GM23338 (cell line): ENCODE results near the gene TRAIP. TPM values are rescaled to one million over a fixed set of nuclear protein-coding genes. Genes with fewer than 3 reads are reported as not detected.

Experiments used
- ATAC-seq: fragments of 200-7000 bp; cut with Tn5 transposase; 3 replicates; pipeline ENCODE4 v1.9.1; 2020
- DNase-seq: peaks from one replicate; pipeline ENCODE4 v3.0.0-alpha.2; 2015; ENCODE audit warnings: low spot score
- H2AFZ ChIP-seq: fragments of 200-600 bp; sonication (generic); 2 replicates; pipeline ENCODE4 v1.8.0; 2016; ENCODE audit warnings: antibody characterized with exemption, mild to moderate bottlenecking, moderate library complexity
- H3F3A ChIP-seq: fragments of 200-600 bp; sonication (generic); replicated peaks from 2 replicates; pipeline ENCODE4 v1.8.0; 2017; ENCODE audit warnings: antibody characterized with exemption, mixed run types, low read depth
- H3K27ac ChIP-seq: fragments of 200-600 bp; sonication (generic); 2 replicates; pipeline ENCODE4 v1.6.1; 2016; ENCODE audit warnings: low read depth
- H3K27me3 ChIP-seq: fragments of 200-600 bp; sonication (generic); 2 replicates; pipeline ENCODE4 v1.8.0; 2016; ENCODE audit warnings: mild to moderate bottlenecking, mixed run types, moderate library complexity; ENCODE audit not compliant: insufficient read depth
- H3K36me3 ChIP-seq: fragments of 200-600 bp; sonication (generic); 2 replicates; pipeline ENCODE4 v1.8.0; 2016; ENCODE audit warnings: mild to moderate bottlenecking; ENCODE audit not compliant: insufficient read depth
- H3K4me1 ChIP-seq: fragments of 200-600 bp; sonication (generic); 2 replicates; pipeline ENCODE4 v1.8.0; 2016; ENCODE audit warnings: mild to moderate bottlenecking, moderate library complexity; ENCODE audit not compliant: insufficient read depth
- H3K4me2 ChIP-seq: fragments of 200-600 bp; sonication (generic); 2 replicates; pipeline ENCODE4 v1.7.1; 2017; ENCODE audit warnings: mixed run types
- H3K4me3 ChIP-seq: fragments of 200-600 bp; sonication (generic); 2 replicates; pipeline ENCODE4 v1.6.1; 2016; ENCODE audit warnings: mixed run types
- H3K79me2 ChIP-seq: fragments of 200-600 bp; sonication (generic); replicated peaks from 2 replicates; pipeline ENCODE4 v1.8.0; 2017; ENCODE audit warnings: mild to moderate bottlenecking; ENCODE audit not compliant: insufficient read depth
- H3K9me2 ChIP-seq: fragments of 200-600 bp; sonication (generic); 2 replicates; pipeline ENCODE4 v1.8.0; 2017; ENCODE audit not compliant: insufficient read depth
- H4K20me1 ChIP-seq: fragments of 200-600 bp; sonication (generic); replicated peaks from 2 replicates; pipeline ENCODE4 v1.8.0; 2017; ENCODE audit warnings: mild to moderate bottlenecking; ENCODE audit not compliant: insufficient read depth
- H3K27ac Mint-ChIP-seq: 2 replicates; pipeline ENCODE4 v1.8.0; 2020; ENCODE audit warnings: inconsistent platforms, mild to moderate bottlenecking, moderate library complexity, mixed read lengths
- H3K27me3 Mint-ChIP-seq: 3 replicates; pipeline ENCODE4 v1.8.0; 2022; ENCODE audit warnings: low read depth, mild to moderate bottlenecking, moderate library complexity, mixed read lengths, inconsistent platforms; ENCODE audit not compliant: insufficient read depth, poor library complexity
- H3K36me3 Mint-ChIP-seq: 3 replicates; pipeline ENCODE4 v1.8.0; 2021; ENCODE audit warnings: low read depth, mild to moderate bottlenecking, inconsistent platforms, moderate library complexity, mixed read lengths
- H3K4me1 Mint-ChIP-seq: 3 replicates; pipeline ENCODE4 v1.8.0; 2020; ENCODE audit warnings: mild to moderate bottlenecking, inconsistent platforms, mixed read lengths
- H3K4me3 Mint-ChIP-seq: 3 replicates; pipeline ENCODE4 v1.8.0; 2021; ENCODE audit warnings: moderate library complexity, mild to moderate bottlenecking, inconsistent platforms, mixed read lengths
- H3K9me3 Mint-ChIP-seq: 3 replicates; pipeline ENCODE4 v1.8.0; 2020; ENCODE audit warnings: moderate library complexity, mild to moderate bottlenecking, inconsistent platforms, mixed read lengths
- CREB1 ChIP-seq: fragments of 250-450 bp; sonication (Bioruptor Pico); IDR thresholded peaks from 2 replicates; pipeline ENCODE4 v1.5.0; 2020; ENCODE audit warnings: low read depth, mild to moderate bottlenecking, moderate library complexity
- CTCF ChIP-seq, 2 experiments: fragments of 200-600 bp in 1 of 2; sonication (generic) in 1 of 2; conservative IDR thresholded peaks; 2 replicates each; pipeline versions ENCODE4 v1.5.1 to v1.6.1; 2016 to 2017; ENCODE audit warnings: antibody characterized with exemption in 2 of 2, low read depth in 2 of 2, mild to moderate bottlenecking in 2 of 2, moderate library complexity in 1 of 2
- EZH2 ChIP-seq: fragments of 200-600 bp; sonication (generic); IDR thresholded peaks from one replicate; pipeline ENCODE4 v1.8.0; 2017; ENCODE audit warnings: antibody characterized with exemption, mild to moderate bottlenecking, low read depth; ENCODE audit not compliant: unreplicated experiment
- EZH2phosphoT487 ChIP-seq: fragments of 200-600 bp; sonication (generic); IDR thresholded peaks from one replicate; pipeline ENCODE4 v1.8.1; 2018; ENCODE audit warnings: antibody characterized with exemption; ENCODE audit not compliant: unreplicated experiment
- JUNB ChIP-seq: IDR thresholded peaks from one replicate; pipeline ENCODE4 v1.6.1; 2016; ENCODE audit warnings: antibody characterized with exemption; ENCODE audit not compliant: unreplicated experiment
- NANOG ChIP-seq: IDR thresholded peaks from 2 replicates; pipeline ENCODE4 v1.6.1; 2016; ENCODE audit warnings: antibody characterized with exemption, borderline replicate concordance
- POLR2AphosphoS5 ChIP-seq: IDR thresholded peaks from 2 replicates; pipeline ENCODE4 v1.6.1; 2016; ENCODE audit warnings: antibody characterized with exemption, low read depth
- REST ChIP-seq: IDR thresholded peaks from one replicate; pipeline ENCODE4 v1.6.1; 2018; ENCODE audit warnings: antibody characterized with exemption; ENCODE audit not compliant: unreplicated experiment
- STAT1 ChIP-seq: IDR thresholded peaks from one replicate; pipeline ENCODE4 v1.6.1; 2016; ENCODE audit warnings: antibody characterized with exemption; ENCODE audit not compliant: unreplicated experiment
- ZNF114 ChIP-seq: fragments of 250-450 bp; sonication (Bioruptor Pico); IDR thresholded peaks from 2 replicates; pipeline ENCODE4 v1.5.0; 2020; ENCODE audit warnings: mild to moderate bottlenecking, moderate library complexity
- ZNF331 ChIP-seq: fragments of 250-450 bp; sonication (Bioruptor Pico); IDR thresholded peaks from 2 replicates; pipeline ENCODE4 v1.5.0; 2020; ENCODE audit warnings: low read depth, mild to moderate bottlenecking, moderate library complexity
- polyA plus RNA-seq: library from polyadenylated mRNA; unstranded; fragments of >200 nt; fragmentation: Nextera tagmentation; extraction: Ambion mirVana; gene quantifications from 2 replicates; pipeline ENCODE4 v1.2.1, GENCODE V29; 2016
- total RNA-seq: library from RNA; depleted of rRNA; stranded (reverse); fragments of >200 nt; shearing (Covaris generic); gene quantifications from 2 replicates; pipeline ENCODE4 v1.2.3, GENCODE V29; 2014
- TF ChIP-seq, protein P1 (sequence below): fragments of 250-450 bp; sonication (Bioruptor Pico); IDR thresholded peaks from 2 replicates; pipeline ENCODE4 v1.5.0; 2020; ENCODE audit warnings: mild to moderate bottlenecking, moderate library complexity

The TRAIP gene
- total and polyA plus RNA-seq, 2 experiments from 2014 or later: 15.3 to 16.6 TPM

DNA sequence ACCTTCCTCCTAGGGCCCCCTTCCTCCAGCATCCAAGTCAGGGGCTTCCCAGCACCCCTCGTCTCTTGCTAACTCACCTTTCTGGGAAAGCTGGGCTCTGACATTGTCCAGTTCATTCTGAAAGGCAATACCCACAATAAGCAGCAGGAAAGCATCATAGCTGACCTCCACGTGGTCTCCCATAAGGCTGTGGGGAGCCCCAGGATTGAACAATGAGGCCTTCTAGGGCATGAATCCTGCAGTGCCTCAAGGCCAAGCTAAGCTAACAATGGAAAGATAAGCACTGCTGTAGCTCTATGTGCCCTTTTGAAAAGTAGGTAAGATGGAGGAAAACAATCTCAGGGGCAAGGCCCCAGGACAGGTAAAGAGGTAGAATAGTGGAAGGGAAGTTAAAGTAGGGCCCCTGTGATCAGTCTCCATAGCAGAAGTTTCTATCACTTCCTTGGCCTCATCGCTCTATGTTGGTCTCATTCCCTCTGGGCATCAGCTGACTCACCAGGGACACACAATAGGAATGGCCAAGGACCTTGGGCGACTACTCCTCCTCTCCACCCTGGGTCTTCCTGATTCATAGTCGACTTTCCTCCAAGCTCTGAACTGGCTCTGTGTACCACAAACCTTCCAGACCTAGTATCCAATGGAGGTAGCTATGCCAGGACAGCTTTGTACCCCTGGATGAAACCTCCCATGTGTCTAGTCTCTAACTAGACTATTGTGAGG, 11.7 kb downstream of the TRAIP start:
- Mint-ChIP-seq H3K27ac (no peak overlapping the region), H3K27me3 (peaks cover 5% of the 10 kb centered on the region), H3K36me3 (peaks cover 50% of the 10 kb centered on the region), H3K4me1 (peaks cover 18% of the 10 kb centered on the region), H3K4me3 (no peak overlapping the region), H3K9me3 (no peaks in the 10 kb centered on the region)
- Histone ChIP-seq H3K79me2 (no peaks in the 10 kb centered on the region), H3K4me1 (no peaks in the 10 kb centered on the region), H3F3A (no peaks in the 10 kb centered on the region), H4K20me1 (peaks cover 5% of the 10 kb centered on the region; the same call in 1 of the 2 replicates), H2AFZ (no peak overlapping the region), H3K27me3 (no peaks in the 10 kb centered on the region), H3K4me2 (no peak overlapping the region), H3K9me2 (no peaks in the 10 kb centered on the region), H3K36me3 (no peaks in the 10 kb centered on the region; the same call in 1 of the 2 replicates), H3K4me3 (no peak overlapping the region), H3K27ac (no peak overlapping the region)
- TF ChIP-seq ZNF331 (CRISPR knock-in tag) (no peak), CREB1 (no peak), REST (no peak), JUNB (no peak), POLR2AphosphoS5 (no peak), STAT1 (no peak), ZNF114 (no peak), CTCF (conservative IDR thresholded peaks at IDR 0.05; ENCODE audit: low read depth in 2 of 2) (no peak), EZH2 (no peak), NANOG (no peak), EZH2phosphoT487 (no peak)
- TF ChIP-seq, protein P1, sequence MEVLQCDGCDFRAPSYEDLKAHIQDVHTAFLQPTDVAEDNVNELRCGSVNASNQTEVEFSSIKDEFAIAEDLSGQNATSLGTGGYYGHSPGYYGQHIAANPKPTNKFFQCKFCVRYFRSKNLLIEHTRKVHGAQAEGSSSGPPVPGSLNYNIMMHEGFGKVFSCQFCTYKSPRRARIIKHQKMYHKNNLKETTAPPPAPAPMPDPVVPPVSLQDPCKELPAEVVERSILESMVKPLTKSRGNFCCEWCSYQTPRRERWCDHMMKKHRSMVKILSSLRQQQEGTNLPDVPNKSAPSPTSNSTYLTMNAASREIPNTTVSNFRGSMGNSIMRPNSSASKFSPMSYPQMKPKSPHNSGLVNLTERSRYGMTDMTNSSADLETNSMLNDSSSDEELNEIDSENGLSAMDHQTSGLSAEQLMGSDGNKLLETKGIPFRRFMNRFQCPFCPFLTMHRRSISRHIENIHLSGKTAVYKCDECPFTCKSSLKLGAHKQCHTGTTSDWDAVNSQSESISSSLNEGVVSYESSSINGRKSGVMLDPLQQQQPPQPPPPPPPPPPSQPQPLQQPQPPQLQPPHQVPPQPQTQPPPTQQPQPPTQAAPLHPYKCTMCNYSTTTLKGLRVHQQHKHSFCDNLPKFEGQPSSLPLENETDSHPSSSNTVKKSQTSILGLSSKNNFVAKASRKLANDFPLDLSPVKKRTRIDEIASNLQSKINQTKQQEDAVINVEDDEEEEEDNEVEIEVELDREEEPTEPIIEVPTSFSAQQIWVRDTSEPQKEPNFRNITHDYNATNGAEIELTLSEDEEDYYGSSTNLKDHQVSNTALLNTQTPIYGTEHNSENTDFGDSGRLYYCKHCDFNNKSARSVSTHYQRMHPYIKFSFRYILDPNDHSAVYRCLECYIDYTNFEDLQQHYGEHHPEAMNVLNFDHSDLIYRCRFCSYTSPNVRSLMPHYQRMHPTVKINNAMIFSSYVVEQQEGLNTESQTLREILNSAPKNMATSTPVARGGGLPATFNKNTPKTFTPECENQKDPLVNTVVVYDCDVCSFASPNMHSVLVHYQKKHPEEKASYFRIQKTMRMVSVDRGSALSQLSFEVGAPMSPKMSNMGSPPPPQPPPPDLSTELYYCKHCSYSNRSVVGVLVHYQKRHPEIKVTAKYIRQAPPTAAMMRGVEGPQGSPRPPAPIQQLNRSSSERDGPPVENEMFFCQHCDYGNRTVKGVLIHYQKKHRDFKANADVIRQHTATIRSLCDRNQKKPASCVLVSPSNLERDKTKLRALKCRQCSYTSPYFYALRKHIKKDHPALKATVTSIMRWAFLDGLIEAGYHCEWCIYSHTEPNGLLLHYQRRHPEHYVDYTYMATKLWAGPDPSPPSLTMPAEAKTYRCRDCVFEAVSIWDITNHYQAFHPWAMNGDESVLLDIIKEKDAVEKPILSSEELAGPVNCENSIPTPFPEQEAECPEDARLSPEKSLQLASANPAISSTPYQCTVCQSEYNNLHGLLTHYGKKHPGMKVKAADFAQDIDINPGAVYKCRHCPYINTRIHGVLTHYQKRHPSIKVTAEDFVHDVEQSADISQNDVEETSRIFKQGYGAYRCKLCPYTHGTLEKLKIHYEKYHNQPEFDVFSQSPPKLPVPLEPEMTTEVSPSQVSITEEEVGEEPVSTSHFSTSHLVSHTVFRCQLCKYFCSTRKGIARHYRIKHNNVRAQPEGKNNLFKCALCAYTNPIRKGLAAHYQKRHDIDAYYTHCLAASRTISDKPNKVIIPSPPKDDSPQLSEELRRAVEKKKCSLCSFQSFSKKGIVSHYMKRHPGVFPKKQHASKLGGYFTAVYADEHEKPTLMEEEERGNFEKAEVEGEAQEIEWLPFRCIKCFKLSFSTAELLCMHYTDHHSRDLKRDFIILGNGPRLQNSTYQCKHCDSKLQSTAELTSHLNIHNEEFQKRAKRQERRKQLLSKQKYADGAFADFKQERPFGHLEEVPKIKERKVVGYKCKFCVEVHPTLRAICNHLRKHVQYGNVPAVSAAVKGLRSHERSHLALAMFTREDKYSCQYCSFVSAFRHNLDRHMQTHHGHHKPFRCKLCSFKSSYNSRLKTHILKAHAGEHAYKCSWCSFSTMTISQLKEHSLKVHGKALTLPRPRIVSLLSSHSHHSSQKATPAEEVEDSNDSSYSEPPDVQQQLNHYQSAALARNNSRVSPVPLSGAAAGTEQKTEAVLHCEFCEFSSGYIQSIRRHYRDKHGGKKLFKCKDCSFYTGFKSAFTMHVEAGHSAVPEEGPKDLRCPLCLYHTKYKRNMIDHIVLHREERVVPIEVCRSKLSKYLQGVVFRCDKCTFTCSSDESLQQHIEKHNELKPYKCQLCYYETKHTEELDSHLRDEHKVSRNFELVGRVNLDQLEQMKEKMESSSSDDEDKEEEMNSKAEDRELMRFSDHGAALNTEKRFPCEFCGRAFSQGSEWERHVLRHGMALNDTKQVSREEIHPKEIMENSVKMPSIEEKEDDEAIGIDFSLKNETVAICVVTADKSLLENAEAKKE (CRISPR knock-in tag): no peak
- DNase-seq (no peak), ATAC-seq (no peak)
